Endodermal cell (in vitro differentiated cells): ENCODE measurements around the gene KRTDAP. TPM values are rescaled to one million over a fixed set of nuclear protein-coding genes. Genes with fewer than 3 reads are reported as not detected.

Experiments
- DNase-seq: peaks from one replicate; pipeline ENCODE4 v3.0.0-alpha.2; 2017
- H3K27ac ChIP-seq: 2 replicates; pipeline ENCODE4 v1.5.1; 2013; ENCODE audit warnings: mild to moderate bottlenecking, low read depth, low read length, moderate library complexity
- H3K27me3 ChIP-seq: 2 replicates; pipeline ENCODE4 v1.6.1; 2013; ENCODE audit warnings: mild to moderate bottlenecking, low read length, moderate library complexity; ENCODE audit not compliant: insufficient read depth, control insufficient read depth, poor library complexity, severe bottlenecking
- H3K36me3 ChIP-seq: 2 replicates; pipeline ENCODE4 v1.7.0; 2013; ENCODE audit warnings: mild to moderate bottlenecking, low read length, moderate library complexity; ENCODE audit not compliant: control insufficient read depth, insufficient read depth
- H3K4me1 ChIP-seq: one replicate; pipeline ENCODE4 v1.7.0; 2013; ENCODE audit warnings: low read length; ENCODE audit not compliant: control insufficient read depth, insufficient read depth
- H3K4me3 ChIP-seq: 2 replicates; pipeline ENCODE4 v1.5.1; 2013; ENCODE audit warnings: mild to moderate bottlenecking, low read length, moderate library complexity
- H3K9ac ChIP-seq: 2 replicates; pipeline ENCODE4 v1.6.1; 2013; ENCODE audit warnings: mild to moderate bottlenecking, low read length, moderate library complexity; ENCODE audit not compliant: poor library complexity, severe bottlenecking; ENCODE audit errors: extremely low read depth
- H3K9me3 ChIP-seq: 2 replicates; pipeline ENCODE4 v1.6.1; 2013; ENCODE audit warnings: mild to moderate bottlenecking, low read length, moderate library complexity; ENCODE audit not compliant: control insufficient read depth
- H3K27ac Mint-ChIP-seq: 2 replicates; pipeline ENCODE4 v1.8.0; 2020; ENCODE audit warnings: mixed read lengths
- H3K27me3 Mint-ChIP-seq: 2 replicates; pipeline ENCODE4 v1.8.0; 2021; ENCODE audit warnings: mild to moderate bottlenecking, mixed read lengths; ENCODE audit not compliant: insufficient read depth
- H3K36me3 Mint-ChIP-seq: 2 replicates; pipeline ENCODE4 v1.8.0; 2020; ENCODE audit warnings: low read depth, mixed read lengths
- H3K4me1 Mint-ChIP-seq: 2 replicates; pipeline ENCODE4 v1.8.0; 2020; ENCODE audit warnings: mixed read lengths
- H3K4me3 Mint-ChIP-seq: 2 replicates; pipeline ENCODE4 v1.8.0; 2020; ENCODE audit warnings: mild to moderate bottlenecking, moderate library complexity, mixed read lengths
- H3K9me3 Mint-ChIP-seq: 2 replicates; pipeline ENCODE4 v1.8.0; 2020; ENCODE audit warnings: mild to moderate bottlenecking, mixed read lengths
- WGBS, 2 experiments: methylation state at CpG; one replicate each; pipeline versions ENCODE4 v1.1.5 to v1.1.7; 2013; ENCODE audit warnings: missing lambda C conversion rate in 2 of 2, mixed read lengths in 1 of 2; ENCODE audit not compliant: insufficient coverage in 1 of 2, insufficient read length in 1 of 2; 5-methylcytosine and 5-hydroxymethylcytosine counted together
- total RNA-seq, 2 donors: library from RNA; stranded (reverse); fragmentation: NEBNext Ultra II Directional in 1 of 2; extraction: Animal tissue kit (Norgen Biotek cat#: 25700) in 1 of 2; gene quantifications; 2 replicates in 1 of 2; 3 replicates in 1 of 2; pipeline ENCODE4 v1.2.1, GENCODE V29; 2021
- TF ChIP-seq, protein P1 (sequence below): fragments of 200-600 bp; sonication (generic); conservative IDR thresholded peaks from 2 replicates; pipeline ENCODE4 v1.5.0; 2021; ENCODE audit warnings: antibody characterized with exemption, mild to moderate bottlenecking

The KRTDAP gene
- total RNA-seq, 2 donors from 2014 or later = 3.4 to 4.2 TPM

DNA sequence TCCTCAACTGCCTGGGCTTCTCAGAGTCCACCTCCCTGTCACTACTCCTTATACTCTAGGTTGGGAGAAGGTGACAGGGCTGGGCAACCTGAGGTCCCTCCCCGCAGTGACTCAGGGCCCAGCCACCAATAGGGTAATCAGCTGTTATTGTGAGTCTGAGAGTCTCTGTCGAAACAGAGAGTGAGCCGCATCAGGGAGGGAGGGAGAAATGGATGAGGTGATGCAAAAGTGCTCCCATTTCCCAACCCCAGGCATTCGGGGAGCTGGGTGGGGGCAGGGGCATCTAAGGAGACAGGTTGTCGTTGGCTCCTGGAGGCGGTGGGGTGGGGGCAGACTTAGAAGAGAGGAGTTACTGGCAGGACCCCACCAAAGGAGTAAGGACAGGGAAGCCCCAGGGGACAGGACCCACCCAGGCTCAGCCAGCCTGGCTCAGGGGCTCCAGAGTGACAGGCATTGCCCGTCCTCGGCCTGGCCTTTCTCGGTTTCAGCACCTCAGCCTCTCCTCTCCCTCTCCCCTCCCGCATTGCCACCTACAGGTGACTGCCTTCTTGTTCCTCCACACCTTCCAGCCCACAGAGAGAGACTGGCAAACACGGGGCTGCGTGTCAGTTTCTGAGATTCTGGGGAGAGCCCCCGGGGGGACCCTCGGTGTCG lies 23.5 kb upstream of the KRTDAP start, which contains the start of gene DMKN:
DMKN (minus strand) TSS at position 22 of the 654 bp plus-strand sequence. CDS start 174 bp downstream, outside the sequence.
- no peaks in the 10 kb centered on the region for H3K9me3 Mint-ChIP-seq
- peak within 1 kb of the TSS; percentile 18 for H3K4me3 Mint-ChIP-seq

DNA sequence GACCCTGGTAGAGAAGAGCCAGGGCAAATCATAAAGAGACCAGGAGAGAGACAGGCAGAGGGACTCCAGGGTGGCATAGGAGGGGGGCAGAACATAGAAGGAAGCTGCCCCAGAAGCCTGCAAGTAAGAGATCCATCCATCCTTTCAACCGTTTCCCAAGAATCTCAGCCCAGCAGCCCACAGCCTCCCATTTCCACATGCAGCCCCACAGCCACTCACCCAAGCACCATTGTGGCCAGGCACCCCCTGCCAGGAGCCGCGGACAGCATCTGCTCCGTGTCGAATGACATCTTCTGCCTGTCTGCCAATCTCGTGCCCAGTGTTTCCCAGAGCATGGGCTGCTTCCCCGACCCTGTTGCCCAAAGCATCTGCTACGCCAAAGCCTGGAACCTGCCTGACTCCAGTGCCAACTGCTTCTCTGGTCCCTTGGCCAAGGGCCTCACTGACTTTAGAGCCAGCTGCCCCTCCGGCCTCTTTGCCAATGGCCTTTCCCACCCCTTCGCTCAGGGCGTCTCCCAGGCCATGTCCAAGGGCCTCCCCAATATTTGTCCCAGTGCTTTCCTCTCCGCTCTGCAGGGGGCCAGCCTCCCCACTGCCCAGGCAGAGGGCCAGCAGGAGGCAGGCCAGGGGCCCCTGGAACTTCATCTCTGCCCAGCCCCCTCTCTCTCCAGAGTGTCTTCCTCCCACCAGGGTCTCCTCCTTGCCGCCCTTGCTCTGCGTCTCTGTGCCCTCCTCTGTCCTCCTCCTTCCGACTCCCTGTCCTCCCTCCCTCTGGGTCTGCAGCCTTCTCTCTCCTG lies 22.8 kb upstream of the KRTDAP start:
- H3K9ac ChIP-seq = no peak overlapping the region
- Mint-ChIP-seq H3K4me1 (peaks cover 14% of the 10 kb centered on the region), H3K27ac (no peak overlapping the region)

More for the DNA sequence above, 23.5 kb upstream of the KRTDAP start, which contains the start of gene DMKN:
- no peaks in the 10 kb centered on the region for H3K36me3 Mint-ChIP-seq
- peak; percentile 86 for DNase-seq
- TF ChIP-seq, protein P1, sequence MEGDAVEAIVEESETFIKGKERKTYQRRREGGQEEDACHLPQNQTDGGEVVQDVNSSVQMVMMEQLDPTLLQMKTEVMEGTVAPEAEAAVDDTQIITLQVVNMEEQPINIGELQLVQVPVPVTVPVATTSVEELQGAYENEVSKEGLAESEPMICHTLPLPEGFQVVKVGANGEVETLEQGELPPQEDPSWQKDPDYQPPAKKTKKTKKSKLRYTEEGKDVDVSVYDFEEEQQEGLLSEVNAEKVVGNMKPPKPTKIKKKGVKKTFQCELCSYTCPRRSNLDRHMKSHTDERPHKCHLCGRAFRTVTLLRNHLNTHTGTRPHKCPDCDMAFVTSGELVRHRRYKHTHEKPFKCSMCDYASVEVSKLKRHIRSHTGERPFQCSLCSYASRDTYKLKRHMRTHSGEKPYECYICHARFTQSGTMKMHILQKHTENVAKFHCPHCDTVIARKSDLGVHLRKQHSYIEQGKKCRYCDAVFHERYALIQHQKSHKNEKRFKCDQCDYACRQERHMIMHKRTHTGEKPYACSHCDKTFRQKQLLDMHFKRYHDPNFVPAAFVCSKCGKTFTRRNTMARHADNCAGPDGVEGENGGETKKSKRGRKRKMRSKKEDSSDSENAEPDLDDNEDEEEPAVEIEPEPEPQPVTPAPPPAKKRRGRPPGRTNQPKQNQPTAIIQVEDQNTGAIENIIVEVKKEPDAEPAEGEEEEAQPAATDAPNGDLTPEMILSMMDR = peak; percentile 65
- Histone ChIP-seq H3K27ac (no peak within 1 kb of the TSS), H3K36me3 (no peaks in the 10 kb centered on the region), H3K4me3 (no peak within 1 kb of the TSS), H3K27me3 (no peaks in the 10 kb centered on the region), H3K4me1 (peaks cover 4% of the 10 kb centered on the region), H3K9me3 (no peaks in the 10 kb centered on the region), H3K9ac (no peak within 1 kb of the TSS)
- no peak within 1 kb of the TSS for H3K27ac Mint-ChIP-seq
- H3K27me3 Mint-ChIP-seq = peaks cover 5% of the 10 kb centered on the region
- H3K4me1 Mint-ChIP-seq = peaks cover 8% of the 10 kb centered on the region
- 43 to 50% methylated on average over 1 to 15 of the region's 15 CpGs for WGBS, 2 experiments

DNA sequence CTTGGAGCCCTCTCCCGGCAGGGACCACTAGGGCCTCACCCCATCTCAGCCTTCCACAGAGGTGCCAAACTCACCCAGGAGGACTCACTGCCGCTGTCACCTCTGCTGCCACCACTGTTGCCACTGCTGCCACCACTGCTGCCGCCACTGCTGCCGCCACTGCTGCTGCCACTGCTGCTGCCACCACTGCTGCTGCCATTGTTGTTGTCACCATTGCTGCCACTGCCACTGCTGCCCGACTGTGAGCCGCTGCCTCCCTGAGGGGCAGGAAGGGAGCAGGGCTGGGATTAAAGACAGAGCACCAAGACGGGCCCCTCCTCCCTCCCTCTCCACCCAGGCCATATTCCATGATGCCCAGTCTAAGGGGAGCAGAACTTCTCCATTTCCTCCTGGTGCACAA lies 21.1 kb upstream of the KRTDAP start:
- Mint-ChIP-seq H3K4me1 (peaks cover 26% of the 10 kb centered on the region), H3K4me3 (no peak overlapping the region), H3K9me3 (no peaks in the 10 kb centered on the region), H3K27ac (no peak overlapping the region), H3K27me3 (peaks cover 5% of the 10 kb centered on the region), H3K36me3 (peaks cover 20% of the 10 kb centered on the region)
- Histone ChIP-seq H3K36me3 (peaks cover 23% of the 10 kb centered on the region), H3K27me3 (no peaks in the 10 kb centered on the region), H3K9ac (no peak overlapping the region), H3K4me3 (no peak overlapping the region), H3K9me3 (no peaks in the 10 kb centered on the region), H3K4me1 (peaks cover 11% of the 10 kb centered on the region), H3K27ac (no peak overlapping the region)
- TF ChIP-seq, protein P1 = no peak
- no peak for DNase-seq
- WGBS, 2 experiments = 76 to 84% methylated on average over 3 to 7 of the region's 7 CpGs

More for the DNA sequence above, 22.8 kb upstream of the KRTDAP start:
- no peak overlapping the region for H3K27ac ChIP-seq
- Mint-ChIP-seq H3K36me3 (peaks cover 6% of the 10 kb centered on the region), H3K27me3 (peaks cover 5% of the 10 kb centered on the region), H3K9me3 (no peaks in the 10 kb centered on the region), H3K4me3 (no peak overlapping the region)
- TF ChIP-seq, protein P1 = no peak
- peaks cover 6% of the 10 kb centered on the region for H3K36me3 ChIP-seq
- H3K27me3 ChIP-seq = no peaks in the 10 kb centered on the region
- peaks cover 4% of the 10 kb centered on the region for H3K4me1 ChIP-seq
- DNase-seq = no peak
- H3K9me3 ChIP-seq = no peaks in the 10 kb centered on the region
- H3K4me3 ChIP-seq = no peak overlapping the region
- WGBS, 2 experiments = 88 to 93% methylated on average over 14 to 15 of the region's 15 CpGs
